NCI-H1092 treated with DMSO at 0.1 percent for 48 hours (cell line): ENCODE data around the gene OR5B21.

Source experiments
- DNase-seq: peaks from one replicate; lab custom pipeline; 2025; lab: John Stamatoyannopoulos, UW

The OR5B21 gene

GRCh38 chr11:58493676-58494075, 14.2 kb downstream of the OR5B21 start:
- DNase-seq = no peak

- no peak for DNase-seq
These were observed 17.1 kb downstream of the OR5B21 start for GRCh38 chr11:58490827-58491226.

- no peak for DNase-seq
These were observed 20.7 kb downstream of the OR5B21 start for GRCh38 chr11:58487170-58487569.

GRCh38 chr11:58485961-58486360, 21.9 kb downstream of the OR5B21 start:
- DNase-seq = no peak

- no peak for DNase-seq
These were observed 36.0 kb downstream of the OR5B21 start for GRCh38 chr11:58471892-58472291.

- DNase-seq = no peak
These were observed 41.6 kb downstream of the OR5B21 start for GRCh38 chr11:58466293-58466692.

- no peak for DNase-seq
These were observed 42.2 kb downstream of the OR5B21 start for GRCh38 chr11:58465690-58466089.
